Measurements from ENCODE around the gene KDM2B. TPM values are rescaled to one million over a fixed set of nuclear protein-coding genes. Genes with fewer than 3 reads are reported as not detected.

Gene KDM2B
- total RNA-seq, 2 experiments from 2014 or later = 66.2 to 72.7 TPM

- Mint-ChIP-seq H3K4me1 (peaks cover 8% of the 10 kb centered on the region), H3K27me3 (no peaks in the 10 kb centered on the region), H3K27ac (peak overlapping the region; percentile 50), H3K4me3 (no peak overlapping the region), H3K36me3 (ENCODE audit: low read depth) (peaks cover 11% of the 10 kb centered on the region), H3K9me3 (no peaks in the 10 kb centered on the region)
- ChIA-PET CTCF (interaction anchor here (0.5 kb wide), 1 partner anchor 32 kb away, joined by 3 read pairs; no protein-coding TSS in a partner anchor), POLR2A (no interaction called here)
- DNase-seq = no peak
Measured at GRCh38 chr12:121514184-121514742, 66.6 kb downstream of the KDM2B start.

- no peak for DNase-seq
- Mint-ChIP-seq H3K4me1 (peaks cover 8% of the 10 kb centered on the region), H3K9me3 (no peaks in the 10 kb centered on the region), H3K27me3 (no peaks in the 10 kb centered on the region), H3K36me3 (ENCODE audit: low read depth) (peaks cover 12% of the 10 kb centered on the region), H3K4me3 (no peak overlapping the region), H3K27ac (no peak overlapping the region)
- POLR2A ChIA-PET = no interaction called here
- CTCF ChIA-PET = interaction anchor here (0.5 kb wide), 1 partner anchor 32 kb away, joined by 3 read pairs; no protein-coding TSS in a partner anchor
Measured at GRCh38 chr12:121513464-121514183, 67.2 kb downstream of the KDM2B start.

GRCh38 chr12:121512561-121512960 lies 68.3 kb downstream of the KDM2B start:
- no peak overlapping the region for H3K4me3 Mint-ChIP-seq
- H3K4me1 Mint-ChIP-seq = peaks cover 8% of the 10 kb centered on the region
- no peaks in the 10 kb centered on the region for H3K9me3 Mint-ChIP-seq
- H3K27me3 Mint-ChIP-seq = no peaks in the 10 kb centered on the region
- POLR2A ChIA-PET = interaction anchor here (0.5 kb wide), 1 partner anchor 172 kb away, joined by 9 read pairs; no protein-coding TSS in a partner anchor
- CTCF ChIA-PET = interaction anchor here (0.6 to 0.7 kb wide), 2 partner anchors 116 to 220 kb away, joined by 4 read pairs; no protein-coding TSS in a partner anchor
- DNase-seq = no peak
- H3K27ac Mint-ChIP-seq = no peak overlapping the region
- H3K36me3 Mint-ChIP-seq (ENCODE audit: low read depth) = peaks cover 17% of the 10 kb centered on the region

- CTCF ChIA-PET = no interaction called here
- H3K27ac Mint-ChIP-seq = no peak overlapping the region
- H3K36me3 Mint-ChIP-seq (ENCODE audit: low read depth) = peaks cover 20% of the 10 kb centered on the region
- no peaks in the 10 kb centered on the region for H3K9me3 Mint-ChIP-seq
- POLR2A ChIA-PET = no interaction called here
- H3K4me3 Mint-ChIP-seq = no peak overlapping the region
- H3K4me1 Mint-ChIP-seq = peaks cover 8% of the 10 kb centered on the region
- DNase-seq = no peak
- no peaks in the 10 kb centered on the region for H3K27me3 Mint-ChIP-seq
Measured at GRCh38 chr12:121511916-121512315, 68.9 kb downstream of the KDM2B start.

GRCh38 chr12:121509339-121509738 lies 71.5 kb downstream of the KDM2B start:
- no peak for DNase-seq
- ChIA-PET CTCF (interaction anchor here (0.8 to 1.5 kb wide), 4 partner anchors 10 to 75 kb away, joined by 3 to 5 read pairs (median 3); no protein-coding TSS in a partner anchor), POLR2A (no interaction called here)
- Mint-ChIP-seq H3K27ac (no peak overlapping the region), H3K27me3 (no peaks in the 10 kb centered on the region), H3K4me3 (no peak overlapping the region), H3K4me1 (peaks cover 4% of the 10 kb centered on the region), H3K36me3 (ENCODE audit: low read depth) (peaks cover 17% of the 10 kb centered on the region), H3K9me3 (no peaks in the 10 kb centered on the region)

GRCh38 chr12:121508533-121508932 lies 72.3 kb downstream of the KDM2B start:
- no peaks in the 10 kb centered on the region for H3K9me3 Mint-ChIP-seq
- no peak for DNase-seq
- H3K4me1 Mint-ChIP-seq = no peaks in the 10 kb centered on the region
- POLR2A ChIA-PET = no interaction called here
- no peak overlapping the region for H3K4me3 Mint-ChIP-seq
- CTCF ChIA-PET = interaction anchor here (0.8 to 1.5 kb wide), 6 partner anchors 10 to 76 kb away, joined by 3 to 5 read pairs (median 3); no protein-coding TSS in a partner anchor
- no peaks in the 10 kb centered on the region for H3K27me3 Mint-ChIP-seq
- no peak overlapping the region for H3K27ac Mint-ChIP-seq
- peaks cover 17% of the 10 kb centered on the region for H3K36me3 Mint-ChIP-seq (ENCODE audit: low read depth)

DNA sequence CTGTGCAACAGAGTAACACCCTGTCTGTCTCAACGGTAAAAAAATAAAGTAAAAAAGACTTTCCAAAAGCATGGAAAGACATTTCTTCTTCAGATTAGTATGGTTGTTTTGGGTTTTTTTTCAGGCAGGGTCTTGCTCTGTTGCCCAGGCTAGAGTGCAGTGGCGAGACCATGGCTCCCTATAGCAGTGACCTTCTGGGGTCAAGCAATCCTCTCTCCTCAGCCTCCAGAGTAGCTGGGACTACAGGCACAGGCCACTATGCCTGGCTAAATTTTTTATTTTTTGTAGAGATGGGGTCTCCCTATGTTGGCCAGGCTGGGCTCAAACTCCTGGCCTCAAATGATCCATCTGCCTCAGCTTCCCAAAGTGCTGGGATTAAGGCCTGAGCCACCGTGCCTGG lies 72.8 kb downstream of the KDM2B start:
- DNase-seq = no peak
- Mint-ChIP-seq H3K9me3 (no peaks in the 10 kb centered on the region), H3K27me3 (no peaks in the 10 kb centered on the region), H3K36me3 (ENCODE audit: low read depth) (peaks cover 17% of the 10 kb centered on the region), H3K27ac (peak overlapping the region; percentile 42), H3K4me1 (no peaks in the 10 kb centered on the region), H3K4me3 (no peak overlapping the region)
- ChIA-PET POLR2A (no interaction called here), CTCF (interaction anchor here (1.1 to 1.5 kb wide), 4 partner anchors 21 to 178 kb away, joined by 3 read pairs; no protein-coding TSS in a partner anchor)

- CTCF ChIA-PET = interaction anchor here (0.8 to 1.6 kb wide), 6 partner anchors 11 to 179 kb away, joined by 3 to 6 read pairs (median 4); no protein-coding TSS in a partner anchor
- no peaks in the 10 kb centered on the region for H3K4me1 Mint-ChIP-seq
- DNase-seq = no peak
- H3K27ac Mint-ChIP-seq = peak overlapping the region; percentile 19
- H3K9me3 Mint-ChIP-seq = no peaks in the 10 kb centered on the region
- POLR2A ChIA-PET = no interaction called here
- H3K27me3 Mint-ChIP-seq = no peaks in the 10 kb centered on the region
- H3K4me3 Mint-ChIP-seq = no peak overlapping the region
- H3K36me3 Mint-ChIP-seq (ENCODE audit: low read depth) = peaks cover 15% of the 10 kb centered on the region
Measured at GRCh38 chr12:121507245-121507644, 73.6 kb downstream of the KDM2B start.

DNA sequence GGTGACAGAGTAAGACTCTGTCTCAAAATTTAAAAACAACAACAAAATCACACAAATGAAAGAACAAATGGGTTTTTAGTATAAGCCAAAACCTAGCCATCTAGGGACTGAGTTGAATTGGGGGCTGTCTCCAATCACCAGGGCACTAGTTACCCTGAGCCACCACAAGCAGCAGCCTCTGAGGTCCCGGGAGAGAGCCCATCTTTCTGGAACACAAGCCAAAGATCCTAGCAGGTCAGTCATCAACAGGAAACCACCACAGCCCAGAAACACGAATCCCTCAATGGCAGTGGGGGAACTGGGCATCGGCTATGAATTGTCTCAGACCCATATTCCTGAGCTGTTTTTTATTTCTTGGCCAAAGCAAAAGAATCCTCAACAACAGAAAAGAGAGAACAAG lies 75.3 kb downstream of the KDM2B start:
- ChIA-PET CTCF (interaction anchor here (1.2 kb wide), 1 partner anchor 288 kb away, joined by 4 read pairs; the partner anchor contains the start of gene RHOF), POLR2A (no interaction called here)
- Mint-ChIP-seq H3K4me3 (no peak overlapping the region), H3K36me3 (ENCODE audit: low read depth) (peaks cover 15% of the 10 kb centered on the region), H3K27me3 (no peaks in the 10 kb centered on the region), H3K4me1 (no peaks in the 10 kb centered on the region), H3K27ac (peak overlapping the region; percentile 19), H3K9me3 (no peaks in the 10 kb centered on the region)
- DNase-seq = no peak

DNA sequence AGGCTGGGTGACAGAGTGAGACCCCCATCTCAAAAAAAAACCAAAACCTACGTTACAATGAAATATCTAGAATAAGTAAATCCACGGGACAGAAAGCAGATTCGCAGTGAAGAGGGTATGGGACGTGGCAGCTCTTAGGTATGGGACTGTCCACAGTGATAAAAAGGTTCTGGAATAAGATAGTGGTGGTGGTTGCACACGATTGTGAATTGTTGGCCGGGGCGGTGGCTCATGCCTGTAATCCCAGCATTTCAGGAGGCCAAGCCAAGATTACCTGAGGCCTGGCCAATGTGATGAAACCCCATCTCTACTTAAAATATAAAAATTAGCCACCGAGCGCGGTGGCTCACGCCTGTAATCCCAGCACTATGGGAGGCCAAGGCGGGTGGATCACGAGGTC lies 76.3 kb downstream of the KDM2B start:
- POLR2A ChIA-PET = no interaction called here
- H3K9me3 Mint-ChIP-seq = no peaks in the 10 kb centered on the region

DNA sequence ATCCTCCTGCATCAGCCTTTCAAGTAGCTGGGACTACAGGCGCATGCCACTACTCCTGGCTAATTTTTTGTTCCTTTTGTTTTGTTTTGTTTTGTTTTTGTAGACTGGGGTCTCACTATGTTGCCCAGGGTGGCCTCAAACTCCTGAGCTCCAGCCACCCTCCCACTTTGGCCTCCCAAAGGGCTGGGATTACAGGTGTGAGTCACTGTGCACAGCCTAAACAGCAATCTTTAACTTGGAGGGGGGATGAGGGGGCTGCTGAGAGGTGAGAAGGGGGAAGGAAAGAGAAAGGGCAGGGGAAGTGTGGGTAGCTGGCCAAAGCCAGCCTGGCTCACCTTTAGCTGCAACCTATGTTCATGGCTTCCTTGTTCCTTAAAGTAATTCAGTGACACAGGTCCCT lies 77.4 kb downstream of the KDM2B start:
- POLR2A ChIA-PET = no interaction called here
- Mint-ChIP-seq H3K4me3 (no peak overlapping the region), H3K9me3 (no peaks in the 10 kb centered on the region), H3K4me1 (peaks cover 4% of the 10 kb centered on the region), H3K27me3 (no peaks in the 10 kb centered on the region), H3K27ac (no peak overlapping the region), H3K36me3 (ENCODE audit: low read depth) (peaks cover 6% of the 10 kb centered on the region)
- CTCF ChIA-PET = interaction anchor here (0.8 to 2.0 kb wide), 2 partner anchors 9 to 12 kb away, joined by 3 to 10 read pairs; no protein-coding TSS in a partner anchor
- no peak for DNase-seq

More for the DNA sequence above, 76.3 kb downstream of the KDM2B start:
- peaks cover 11% of the 10 kb centered on the region for H3K36me3 Mint-ChIP-seq (ENCODE audit: low read depth)
- H3K4me1 Mint-ChIP-seq = peaks cover 4% of the 10 kb centered on the region
- H3K27ac Mint-ChIP-seq = no peak overlapping the region
- CTCF ChIA-PET = interaction anchor here (1.2 kb wide), 1 partner anchor 289 kb away, joined by 4 read pairs; the partner anchor contains the start of gene RHOF
- no peaks in the 10 kb centered on the region for H3K27me3 Mint-ChIP-seq
- DNase-seq = no peak
- no peak overlapping the region for H3K4me3 Mint-ChIP-seq

DNA sequence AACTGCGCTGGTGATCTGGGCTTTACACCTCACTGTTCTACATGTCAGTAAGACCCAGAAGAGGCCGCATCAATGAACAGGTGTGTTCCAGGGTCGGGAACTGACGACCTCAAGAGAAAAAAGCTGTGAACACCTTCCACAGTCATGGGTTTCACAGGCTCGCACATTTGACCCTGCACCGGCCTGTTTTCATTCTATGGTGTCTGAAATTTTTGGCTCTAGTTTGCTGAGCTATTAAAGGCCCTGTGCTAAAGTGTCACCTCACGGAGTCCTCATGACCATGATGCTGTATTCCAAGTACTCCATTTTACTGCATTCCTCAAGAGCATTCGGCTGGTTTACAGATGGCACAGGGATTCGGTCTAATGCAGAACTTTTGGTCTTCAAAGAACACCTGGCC lies 78.9 kb downstream of the KDM2B start:
- Mint-ChIP-seq H3K27me3 (no peaks in the 10 kb centered on the region), H3K4me3 (no peak overlapping the region), H3K36me3 (ENCODE audit: low read depth) (peaks cover under 1% of the 10 kb centered on the region), H3K4me1 (peaks cover 7% of the 10 kb centered on the region), H3K9me3 (no peaks in the 10 kb centered on the region), H3K27ac (no peak overlapping the region)
- DNase-seq = no peak
- POLR2A ChIA-PET = no interaction called here
- CTCF ChIA-PET = interaction anchor here (1.6 to 2.0 kb wide), 2 partner anchors 11 to 20 kb away, joined by 5 to 10 read pairs; no protein-coding TSS in a partner anchor
